ENCODE results near the gene NOL4L. TPM values are rescaled to one million over a fixed set of nuclear protein-coding genes. Genes with fewer than 3 reads are reported as not detected.

Gene NOL4L
- total RNA-seq, 1 donor from 2014 or later: 30.5 TPM

- Mint-ChIP-seq H3K4me3 (ENCODE audit: unreplicated experiment) (no peak overlapping the region), H3K36me3 (ENCODE audit: unreplicated experiment) (peaks cover 22% of the 10 kb centered on the region), H3K27me3 (ENCODE audit: unreplicated experiment) (no peaks in the 10 kb centered on the region), H3K4me1 (ENCODE audit: unreplicated experiment) (peaks cover 22% of the 10 kb centered on the region), H3K27ac (ENCODE audit: unreplicated experiment) (peak overlapping the region; percentile 50), H3K9me3 (ENCODE audit: unreplicated experiment) (peaks cover 5% of the 10 kb centered on the region)
- DNase-seq (ENCODE audit: extremely low spot score, unreplicated experiment): no peak
- TF ChIP-seq, protein P1, sequence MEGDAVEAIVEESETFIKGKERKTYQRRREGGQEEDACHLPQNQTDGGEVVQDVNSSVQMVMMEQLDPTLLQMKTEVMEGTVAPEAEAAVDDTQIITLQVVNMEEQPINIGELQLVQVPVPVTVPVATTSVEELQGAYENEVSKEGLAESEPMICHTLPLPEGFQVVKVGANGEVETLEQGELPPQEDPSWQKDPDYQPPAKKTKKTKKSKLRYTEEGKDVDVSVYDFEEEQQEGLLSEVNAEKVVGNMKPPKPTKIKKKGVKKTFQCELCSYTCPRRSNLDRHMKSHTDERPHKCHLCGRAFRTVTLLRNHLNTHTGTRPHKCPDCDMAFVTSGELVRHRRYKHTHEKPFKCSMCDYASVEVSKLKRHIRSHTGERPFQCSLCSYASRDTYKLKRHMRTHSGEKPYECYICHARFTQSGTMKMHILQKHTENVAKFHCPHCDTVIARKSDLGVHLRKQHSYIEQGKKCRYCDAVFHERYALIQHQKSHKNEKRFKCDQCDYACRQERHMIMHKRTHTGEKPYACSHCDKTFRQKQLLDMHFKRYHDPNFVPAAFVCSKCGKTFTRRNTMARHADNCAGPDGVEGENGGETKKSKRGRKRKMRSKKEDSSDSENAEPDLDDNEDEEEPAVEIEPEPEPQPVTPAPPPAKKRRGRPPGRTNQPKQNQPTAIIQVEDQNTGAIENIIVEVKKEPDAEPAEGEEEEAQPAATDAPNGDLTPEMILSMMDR (IDR thresholded peaks at IDR 0.05): no peak
Observed at GRCh38 chr20:32397567-32398084, 187.5 kb downstream of the NOL4L start.

DNA sequence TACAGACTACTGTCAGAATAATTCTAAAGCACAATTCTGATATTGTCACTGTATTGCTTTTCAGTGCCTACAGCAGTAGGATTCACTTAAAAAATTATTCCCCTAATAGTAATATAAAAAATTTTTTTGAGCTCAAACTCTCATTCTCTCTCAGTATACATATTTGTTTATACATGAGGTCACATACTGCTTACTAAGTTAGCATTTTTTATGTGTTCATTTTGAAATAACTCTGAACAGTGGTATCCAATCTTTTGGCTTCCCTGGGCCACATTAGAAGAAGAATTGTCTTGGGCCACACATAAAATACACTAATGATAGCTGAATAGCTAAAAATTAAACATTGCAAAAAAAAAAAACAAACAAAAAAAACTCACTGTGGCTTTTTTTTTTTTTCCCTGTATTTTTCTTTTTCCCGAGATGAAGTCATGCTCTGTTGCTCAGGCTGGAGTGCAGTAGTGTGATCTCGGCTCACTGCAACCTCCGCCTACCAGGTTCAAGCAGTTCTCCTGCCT lies 188.4 kb downstream of the NOL4L start:
- TF ChIP-seq, protein P1 (IDR thresholded peaks at IDR 0.05): no peak
- DNase-seq (ENCODE audit: extremely low spot score, unreplicated experiment): no peak
- no peaks in the 10 kb centered on the region for H3K27me3 Mint-ChIP-seq (ENCODE audit: unreplicated experiment)
- peaks cover 5% of the 10 kb centered on the region for H3K9me3 Mint-ChIP-seq (ENCODE audit: unreplicated experiment)
- H3K36me3 Mint-ChIP-seq (ENCODE audit: unreplicated experiment): peaks cover 26% of the 10 kb centered on the region
- H3K4me1 Mint-ChIP-seq (ENCODE audit: unreplicated experiment): peaks cover 22% of the 10 kb centered on the region
- H3K27ac Mint-ChIP-seq (ENCODE audit: unreplicated experiment): peak overlapping the region; percentile 57
- no peak overlapping the region for H3K4me3 Mint-ChIP-seq (ENCODE audit: unreplicated experiment)

- TF ChIP-seq, protein P1 (IDR thresholded peaks at IDR 0.05): no peak
- peaks cover 24% of the 10 kb centered on the region for H3K4me1 Mint-ChIP-seq (ENCODE audit: unreplicated experiment)
- DNase-seq (ENCODE audit: extremely low spot score, unreplicated experiment): no peak
- peaks cover 30% of the 10 kb centered on the region for H3K36me3 Mint-ChIP-seq (ENCODE audit: unreplicated experiment)
- peaks cover 5% of the 10 kb centered on the region for H3K9me3 Mint-ChIP-seq (ENCODE audit: unreplicated experiment)
- no peak overlapping the region for H3K27ac Mint-ChIP-seq (ENCODE audit: unreplicated experiment)
- no peak overlapping the region for H3K4me3 Mint-ChIP-seq (ENCODE audit: unreplicated experiment)
- no peaks in the 10 kb centered on the region for H3K27me3 Mint-ChIP-seq (ENCODE audit: unreplicated experiment)
Observed at GRCh38 chr20:32395066-32395465, 190.1 kb downstream of the NOL4L start.

Other genes starting within 250 kb of the NOL4L start
- gene ASXL1, start 227.0 kb downstream of the NOL4L start, total RNA-seq: 76.8 and 79.6 TPM in 2 replicates
- gene C20orf203, start 88.6 kb upstream of the NOL4L start, total RNA-seq: not detected in 2 replicates
- 48.1 and 58.1 TPM in 2 replicates for gene COMMD7, start 158.1 kb upstream of the NOL4L start, total RNA-seq
- 2.9 TPM in 2 replicates for gene DNMT3B, start 177.1 kb upstream of the NOL4L start, total RNA-seq
- 92.8 and 94.8 TPM in 2 replicates for gene MAPRE1, start 234.6 kb upstream of the NOL4L start, total RNA-seq